IMR-90 (cell line): Measurements from ENCODE around the gene PTPRN2. TPM values are rescaled to one million over a fixed set of nuclear protein-coding genes. Genes with fewer than 3 reads are reported as not detected.

ENCODE experiments used
- ATAC-seq: fragments of 200-7000 bp; cut with Tn5 transposase; 2 replicates; pipeline ENCODE4 v1.9.1; 2020; ENCODE audit warnings: low read depth, mild to moderate bottlenecking, moderate library complexity
- BruUV-seq: library from RNA; stranded (reverse); fragments of 400-500 nt; replicated peaks from 2 replicates; lab custom pipeline; 2021; lab: Mats Ljungman, UMichigan
- CTCF ChIA-PET: fragments of 300-600 bp; formaldehyde crosslinking; extraction: SDS; loops from one replicate; lab custom pipeline; 2021; ENCODE audit warnings: antibody characterized with exemption; lab: Yijun Ruan, JAX
- POLR2A ChIA-PET: fragments of 300-600 bp; sonication (Branson Sonifier 250); formaldehyde crosslinking; loops from one replicate; lab custom pipeline; 2022; ENCODE audit warnings: antibody characterized with exemption; ENCODE audit not compliant: unreplicated experiment; lab: Charles Lee
- DNase-seq: peaks from one replicate; pipeline ENCODE4 v3.0.0; 2013
- H2AFZ ChIP-seq: replicated peaks from 2 replicates; pipeline ENCODE3; 2013; ENCODE audit warnings: low read length, mild to moderate bottlenecking; ENCODE audit not compliant: poor library complexity
- H2AK5ac ChIP-seq: 2 replicates; pipeline ENCODE4 v1.6.1; 2013; ENCODE audit warnings: low read depth, low read length, inconsistent platforms
- H2AK9ac ChIP-seq: replicated peaks from 2 replicates; pipeline ENCODE3; 2013; ENCODE audit warnings: mild to moderate bottlenecking, low read depth, low read length, moderate library complexity; ENCODE audit not compliant: poor library complexity
- H2BK120ac ChIP-seq: 2 replicates; pipeline ENCODE4 v1.6.1; 2013; ENCODE audit warnings: low read depth, low read length, inconsistent platforms
- H2BK15ac ChIP-seq: 3 replicates; pipeline ENCODE4 v1.6.1; 2013; ENCODE audit warnings: low read depth, low read length, inconsistent platforms
- H2BK20ac ChIP-seq: 2 replicates; pipeline ENCODE4 v1.6.1; 2013; ENCODE audit warnings: low read depth, mild to moderate bottlenecking, inconsistent platforms, low read length, moderate library complexity
- H2BK5ac ChIP-seq: 2 replicates; pipeline ENCODE4 v1.6.1; 2013; ENCODE audit warnings: mild to moderate bottlenecking, low read depth, low read length, inconsistent platforms; ENCODE audit not compliant: poor library complexity, severe bottlenecking
- H3K14ac ChIP-seq: replicated peaks from 2 replicates; pipeline ENCODE4 v1.6.1; 2013; ENCODE audit warnings: low read depth, low read length, inconsistent platforms
- H3K18ac ChIP-seq: 2 replicates; pipeline ENCODE4 v1.6.1; 2013; ENCODE audit warnings: low read depth, low read length, control low read depth
- H3K23ac ChIP-seq: 2 replicates; pipeline ENCODE4 v1.6.1; 2013; ENCODE audit warnings: low read depth, low read length, inconsistent platforms
- H3K27ac ChIP-seq: 2 replicates; pipeline ENCODE4 v1.5.1; 2013; ENCODE audit warnings: mild to moderate bottlenecking, control low read depth, low read length; ENCODE audit not compliant: insufficient read depth
- H3K27me3 ChIP-seq: 2 replicates; pipeline ENCODE4 v1.6.1; 2013; ENCODE audit warnings: low read length; ENCODE audit not compliant: control insufficient read depth, insufficient read depth
- H3K36me3 ChIP-seq: 2 replicates; pipeline ENCODE4 v1.6.1; 2013; ENCODE audit warnings: low read length, mixed read lengths; ENCODE audit not compliant: control insufficient read depth, insufficient read depth
- H3K4ac ChIP-seq: 2 replicates; pipeline ENCODE4 v1.6.1; 2013; ENCODE audit warnings: low read depth, low read length, inconsistent platforms
- H3K4me1 ChIP-seq: 2 replicates; pipeline ENCODE4 v1.6.1; 2013; ENCODE audit warnings: low read length, mixed read lengths; ENCODE audit not compliant: control insufficient read depth, insufficient read depth
- H3K4me2 ChIP-seq: 2 replicates; pipeline ENCODE4 v1.6.1; 2013; ENCODE audit warnings: low read depth, mild to moderate bottlenecking, control low read depth, low read length, moderate library complexity
- H3K4me3 ChIP-seq: 2 replicates; pipeline ENCODE4 v1.5.1; 2013; ENCODE audit warnings: low read depth, mild to moderate bottlenecking, control low read depth, low read length, moderate library complexity; ENCODE audit not compliant: insufficient read depth
- H3K56ac ChIP-seq: 2 replicates; pipeline ENCODE4 v1.6.1; 2013; ENCODE audit warnings: low read length, inconsistent platforms; ENCODE audit not compliant: insufficient read depth; ENCODE audit errors: extremely low read depth
- H3K79me1 ChIP-seq, 2 experiments: 2 replicates each; pipeline ENCODE4 v1.6.1; 2013; ENCODE audit warnings: low read length in 2 of 2, inconsistent platforms in 1 of 2, low read depth in 1 of 2
- H3K9ac ChIP-seq: 2 replicates; pipeline ENCODE4 v1.6.1; 2013; ENCODE audit warnings: low read depth, low read length, control low read depth
- H3K9me1 ChIP-seq: 2 replicates; pipeline ENCODE4 v1.6.1; 2013; ENCODE audit warnings: low read length, inconsistent platforms; ENCODE audit not compliant: insufficient read depth
- H3K9me3 ChIP-seq: 2 replicates; pipeline ENCODE4 v1.6.1; 2013; ENCODE audit warnings: low read length; ENCODE audit not compliant: control insufficient read depth, insufficient read depth
- H4K20me1 ChIP-seq: 2 replicates; pipeline ENCODE4 v1.6.1; 2013; ENCODE audit warnings: low read length, inconsistent platforms; ENCODE audit not compliant: insufficient read depth
- H4K5ac ChIP-seq: 2 replicates; pipeline ENCODE4 v1.6.1; 2013; ENCODE audit warnings: mild to moderate bottlenecking, low read depth, low read length, control low read depth
- H4K8ac ChIP-seq, 2 experiments: 2 replicates each; pipeline ENCODE4 v1.6.1; 2013; ENCODE audit warnings: low read depth in 2 of 2, low read length in 2 of 2, control low read depth in 1 of 2, inconsistent platforms in 1 of 2
- H4K91ac ChIP-seq: 2 replicates; pipeline ENCODE4 v1.6.1; 2013; ENCODE audit warnings: low read depth, low read length, inconsistent platforms; ENCODE audit not compliant: insufficient read depth
- CEBPB ChIP-seq: IDR thresholded peaks from 2 replicates; pipeline ENCODE4 v1.6.1; 2012; ENCODE audit warnings: low read depth, low read length, improper control_type of control experiment
- ELK1 ChIP-seq: fragments of 150-350 bp; IDR thresholded peaks from 2 replicates; pipeline ENCODE4 v1.6.1; 2016; ENCODE audit warnings: low read depth, mild to moderate bottlenecking, low read length, moderate library complexity, borderline replicate concordance
- FOS ChIP-seq: fragments of 150-350 bp; IDR thresholded peaks from 2 replicates; pipeline ENCODE4 v1.6.1; 2016; ENCODE audit warnings: low read depth, low read length
- MXI1 ChIP-seq: IDR thresholded peaks from 2 replicates; pipeline ENCODE4 v1.6.1; 2012; ENCODE audit warnings: low read depth, mild to moderate bottlenecking, low read length, moderate library complexity, borderline replicate concordance
- POLR2A ChIP-seq: IDR thresholded peaks from 2 replicates; pipeline ENCODE4 v1.6.1; 2012; ENCODE audit warnings: mild to moderate bottlenecking, low read depth, low read length
- RAD21 ChIP-seq: IDR thresholded peaks from 2 replicates; pipeline ENCODE4 v1.6.1; 2012; ENCODE audit warnings: low read length, improper control_type of control experiment
- RCOR1 ChIP-seq: IDR thresholded peaks from 2 replicates; pipeline ENCODE4 v1.6.1; 2012; ENCODE audit warnings: mild to moderate bottlenecking, low read length, improper control_type of control experiment; ENCODE audit not compliant: insufficient replicate concordance
- RFX5 ChIP-seq: IDR thresholded peaks from 2 replicates; pipeline ENCODE4 v1.8.0; 2012; ENCODE audit warnings: low read depth, mild to moderate bottlenecking, low read length, moderate library complexity
- USF2 ChIP-seq: fragments of 150-350 bp; IDR thresholded peaks from 2 replicates; pipeline ENCODE4 v1.6.1; 2017; ENCODE audit warnings: mild to moderate bottlenecking, antibody characterized with exemption, low read length, low read depth
- WGBS, 2 experiments: methylation state at CpG; one replicate each; pipeline versions ENCODE4 v1.1.5 to v1.1.7; 2013; ENCODE audit warnings: missing lambda C conversion rate in 2 of 2; ENCODE audit not compliant: insufficient read length in 1 of 2; ENCODE audit errors: extremely low coverage in 2 of 2; 5-methylcytosine and 5-hydroxymethylcytosine counted together
- dilution Hi-C: fragments of 300-500 bp; cut with HindIII; formaldehyde crosslinking; loops from one replicate; pipeline ENCODE4 v1.14.3; 2018; ENCODE audit warnings: low sequenced_read_pairs; ENCODE audit not compliant: unreplicated experiment
- in situ Hi-C: fragments of 300-500 bp; cut with MboI; formaldehyde crosslinking; loops from 3 replicates; pipeline ENCODE4 v1.14.3; 2019; ENCODE audit warnings: low sequenced_read_pairs, inconsistent platforms, mixed read lengths
- intact Hi-C: fragments of 100-400 bp; cut with micrococcal nuclease; formaldehyde crosslinking; loops from 2 replicates; pipeline ENCODE4 v1.10.0; 2022
- polyA plus RNA-seq, 3 experiments: library from polyadenylated mRNA; depleted of rRNA; stranded (reverse); fragments of >200 nt; gene quantifications; 2 replicates each; pipeline ENCODE4 v1.2.3, GENCODE V29; 2012; ENCODE audit warnings: low replicate concordance in 1 of 3
- total RNA-seq: library from RNA; depleted of rRNA; stranded (reverse); fragments of >200 nt; gene quantifications from 2 replicates; pipeline ENCODE4 v1.2.3, GENCODE V29; 2012
- TF ChIP-seq, protein P1 (sequence below): conservative IDR thresholded peaks from 2 replicates; pipeline ENCODE4 v1.5.1; 2012; ENCODE audit warnings: mild to moderate bottlenecking, low read depth, low read length, improper control_type of control experiment

PTPRN2 gene
- total and polyA plus RNA-seq, 2 of the 4 experiments (the other 2 are of a cell fraction) = 0.03 TPM; not detected in 1

DNA sequence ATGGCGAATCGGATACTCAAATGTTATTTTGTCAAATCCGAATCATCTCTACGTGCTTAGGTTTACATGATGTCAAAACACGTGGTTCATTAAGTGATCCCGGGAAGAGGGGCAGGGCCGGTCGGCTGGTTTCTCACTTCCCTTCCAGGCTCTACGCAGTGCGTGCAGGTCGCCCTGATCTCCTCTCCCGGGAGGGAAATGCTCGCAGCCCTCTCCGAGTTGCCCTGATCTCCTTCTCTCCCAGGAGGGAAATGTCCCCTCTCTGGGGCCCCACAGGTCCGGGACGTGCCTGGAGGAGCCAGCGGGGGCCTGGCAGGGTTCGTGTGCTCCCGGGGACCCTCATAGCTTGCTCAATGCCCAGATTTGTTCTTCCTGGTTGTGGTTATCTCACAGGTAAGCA, 1048.1 kb downstream of the PTPRN2 start:
- in situ Hi-C loops = no loop called here
- intact Hi-C loops = no loop called here
- WGBS, 2 experiments = 73% methylated on average over 3 of the region's 19 CpGs; no CpG with 5 or more reads in 1 of the 2 experiments
- no TSS peak for BruUV-seq
- Histone ChIP-seq H3K4ac (no peak overlapping the region), H3K4me3 (no peak overlapping the region), H4K5ac (no peak overlapping the region), H2BK15ac (no peak overlapping the region), H3K79me1 (no peaks in the 10 kb centered on the region), H3K9ac (no peak overlapping the region), H3K9me3 (peaks cover 53% of the 10 kb centered on the region), H2AK9ac (no peak overlapping the region), H3K56ac (no peak overlapping the region), H2AFZ (no peak overlapping the region), H3K4me1 (no peaks in the 10 kb centered on the region), H3K27ac (no peak overlapping the region), H3K4me2 (no peak overlapping the region), H3K27me3 (no peaks in the 10 kb centered on the region), H4K91ac (no peak overlapping the region), H2BK5ac (no peak overlapping the region), H4K8ac (no peak overlapping the region), H3K23ac (no peak overlapping the region), H2AK5ac (no peak overlapping the region), H3K14ac (no peak overlapping the region), H2BK120ac (no peak overlapping the region), H3K9me1 (no peaks in the 10 kb centered on the region), H3K18ac (no peak overlapping the region), H4K20me1 (no peaks in the 10 kb centered on the region), H2BK20ac (no peak overlapping the region), H3K36me3 (no peaks in the 10 kb centered on the region)
- DNase-seq (no peak), ATAC-seq (no peak)
- TF ChIP-seq ELK1 (no peak), CEBPB (no peak), MXI1 (no peak), POLR2A (no peak), USF2 (no peak), RAD21 (no peak), RFX5 (no peak), FOS (no peak), RCOR1 (no peak)
- TF ChIP-seq, protein P1, sequence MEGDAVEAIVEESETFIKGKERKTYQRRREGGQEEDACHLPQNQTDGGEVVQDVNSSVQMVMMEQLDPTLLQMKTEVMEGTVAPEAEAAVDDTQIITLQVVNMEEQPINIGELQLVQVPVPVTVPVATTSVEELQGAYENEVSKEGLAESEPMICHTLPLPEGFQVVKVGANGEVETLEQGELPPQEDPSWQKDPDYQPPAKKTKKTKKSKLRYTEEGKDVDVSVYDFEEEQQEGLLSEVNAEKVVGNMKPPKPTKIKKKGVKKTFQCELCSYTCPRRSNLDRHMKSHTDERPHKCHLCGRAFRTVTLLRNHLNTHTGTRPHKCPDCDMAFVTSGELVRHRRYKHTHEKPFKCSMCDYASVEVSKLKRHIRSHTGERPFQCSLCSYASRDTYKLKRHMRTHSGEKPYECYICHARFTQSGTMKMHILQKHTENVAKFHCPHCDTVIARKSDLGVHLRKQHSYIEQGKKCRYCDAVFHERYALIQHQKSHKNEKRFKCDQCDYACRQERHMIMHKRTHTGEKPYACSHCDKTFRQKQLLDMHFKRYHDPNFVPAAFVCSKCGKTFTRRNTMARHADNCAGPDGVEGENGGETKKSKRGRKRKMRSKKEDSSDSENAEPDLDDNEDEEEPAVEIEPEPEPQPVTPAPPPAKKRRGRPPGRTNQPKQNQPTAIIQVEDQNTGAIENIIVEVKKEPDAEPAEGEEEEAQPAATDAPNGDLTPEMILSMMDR = no peak
- POLR2A ChIA-PET = no interaction called here
- dilution Hi-C loops = no loop called here
- CTCF ChIA-PET = no interaction called here
